Endometrial microvascular endothelial cells (primary cell): ENCODE measurements around the gene UNC79. TPM values are rescaled to one million over a fixed set of nuclear protein-coding genes. Genes with fewer than 3 reads are reported as not detected.

ENCODE experiments used
- in situ Hi-C: cut with HindIII; loops from 2 replicates; pipeline ENCODE4 v1.10.0; 2017; ENCODE audit warnings: low sequenced_read_pairs, low pct_unique_long_range_greater_than_20kb; ENCODE audit errors: inconsistent ontology term
- total RNA-seq: library from RNA; depleted of rRNA; stranded (reverse); fragments of >200 nt; gene quantifications from one replicate; pipeline ENCODE4 v1.2.3, GENCODE V29; 2015; ENCODE audit errors: inconsistent ontology term

Gene UNC79
- total RNA-seq, 1 donor from 2014 or later = not detected

GRCh38 chr14:93537951-93538350, 107.2 kb downstream of the UNC79 start:
- in situ Hi-C loops = no loop called here

- in situ Hi-C loops = no loop called here
These were observed 107.7 kb downstream of the UNC79 start for GRCh38 chr14:93538413-93538812.

- in situ Hi-C loops = no loop called here
These were observed 109.5 kb downstream of the UNC79 start for GRCh38 chr14:93540235-93540634.

GRCh38 chr14:93543766-93544165, 113.0 kb downstream of the UNC79 start:
- in situ Hi-C loops = no loop called here

GRCh38 chr14:93544212-93544611, 113.5 kb downstream of the UNC79 start:
- in situ Hi-C loops = no loop called here

GRCh38 chr14:93546642-93547041, 115.9 kb downstream of the UNC79 start:
- in situ Hi-C loops = no loop called here

GRCh38 chr14:93548102-93548843, 117.5 kb downstream of the UNC79 start:
- in situ Hi-C loops = no loop called here

- in situ Hi-C loops = no loop called here
These were observed 118.9 kb downstream of the UNC79 start for GRCh38 chr14:93549595-93549994.

- in situ Hi-C loops = no loop called here
These were observed 134.2 kb downstream of the UNC79 start for GRCh38 chr14:93564918-93565317.

- in situ Hi-C loops = no loop called here
These were observed 135.4 kb downstream of the UNC79 start for GRCh38 chr14:93566065-93566693.

- in situ Hi-C loops = no loop called here
These were observed 140.5 kb downstream of the UNC79 start for GRCh38 chr14:93571275-93571674.

GRCh38 chr14:93579178-93579577, 148.4 kb downstream of the UNC79 start:
- in situ Hi-C loops = no loop called here

GRCh38 chr14:93582516-93582915, 151.8 kb downstream of the UNC79 start:
- in situ Hi-C loops = no loop called here

GRCh38 chr14:93587330-93587729, 156.6 kb downstream of the UNC79 start:
- in situ Hi-C loops = no loop called here

- in situ Hi-C loops = no loop called here
These were observed 160.8 kb downstream of the UNC79 start for GRCh38 chr14:93591506-93591905.

- in situ Hi-C loops = no loop called here
These were observed 162.0 kb downstream of the UNC79 start for GRCh38 chr14:93592786-93593185.

- in situ Hi-C loops = no loop called here
These were observed 175.4 kb downstream of the UNC79 start for GRCh38 chr14:93606091-93606490.

- in situ Hi-C loops = no loop called here
These were observed 188.5 kb downstream of the UNC79 start for GRCh38 chr14:93619176-93619793.

- in situ Hi-C loops = no loop called here
These were observed 197.3 kb downstream of the UNC79 start for GRCh38 chr14:93628048-93628447.

GRCh38 chr14:93629643-93630042, 198.9 kb downstream of the UNC79 start:
- in situ Hi-C loops = no loop called here
